HG03354 (cell line): ENCODE measurements around the gene GALNT13.

Source experiments
- ATAC-seq: cut with Tn5 transposase; IDR thresholded peaks from one replicate; pipeline ENCODE4 v1.9.1; 2021; ENCODE audit warnings: mild to moderate bottlenecking; ENCODE audit not compliant: unreplicated experiment, poor library complexity, severe bottlenecking

The GALNT13 gene

GRCh38 chr2:154195644-154196195, 324.0 kb downstream of the GALNT13 start:
- no peak for ATAC-seq

- no peak for ATAC-seq
Measured at GRCh38 chr2:154198866-154199265, 327.1 kb downstream of the GALNT13 start.

GRCh38 chr2:154203206-154203605, 331.5 kb downstream of the GALNT13 start:
- ATAC-seq = no peak

- no peak for ATAC-seq
Measured at GRCh38 chr2:154203902-154204301, 332.2 kb downstream of the GALNT13 start.

- no peak for ATAC-seq
Measured at GRCh38 chr2:154207288-154208047, 335.7 kb downstream of the GALNT13 start.

GRCh38 chr2:154223726-154224125, 352.0 kb downstream of the GALNT13 start:
- ATAC-seq = no peak

GRCh38 chr2:154226931-154227330, 355.2 kb downstream of the GALNT13 start:
- no peak for ATAC-seq

GRCh38 chr2:154228566-154229280, 357.0 kb downstream of the GALNT13 start:
- ATAC-seq = no peak

GRCh38 chr2:154229966-154230365, 358.2 kb downstream of the GALNT13 start:
- no peak for ATAC-seq

GRCh38 chr2:154231021-154231420, 359.3 kb downstream of the GALNT13 start:
- ATAC-seq = no peak

- no peak for ATAC-seq
Measured at GRCh38 chr2:154233231-154233630, 361.5 kb downstream of the GALNT13 start.

- no peak for ATAC-seq
Measured at GRCh38 chr2:154238252-154238651, 366.5 kb downstream of the GALNT13 start.

GRCh38 chr2:154240316-154240715, 368.6 kb downstream of the GALNT13 start:
- no peak for ATAC-seq

- ATAC-seq = no peak
Measured at GRCh38 chr2:154240921-154241379, 369.2 kb downstream of the GALNT13 start.

GRCh38 chr2:154242687-154243086, 371.0 kb downstream of the GALNT13 start:
- no peak for ATAC-seq

GRCh38 chr2:154243685-154244084, 372.0 kb downstream of the GALNT13 start:
- no peak for ATAC-seq

- no peak for ATAC-seq
Measured at GRCh38 chr2:154244932-154245331, 373.2 kb downstream of the GALNT13 start.

- no peak for ATAC-seq
Measured at GRCh38 chr2:154247503-154247902, 375.8 kb downstream of the GALNT13 start.

- no peak for ATAC-seq
Measured at GRCh38 chr2:154256136-154256535, 384.4 kb downstream of the GALNT13 start.

- ATAC-seq = no peak
Measured at GRCh38 chr2:154259030-154259429, 387.3 kb downstream of the GALNT13 start.
